ENCODE results near the gene KCNMB2. TPM values are rescaled to one million over a fixed set of nuclear protein-coding genes. Genes with fewer than 3 reads are reported as not detected.

The KCNMB2 gene
- total RNA-seq: 0.11 TPM in 1 of 2 replicates, not detected in the other

GRCh38 chr3:178536211-178537079 is at the start of gene KCNMB2:
Gene KCNMB2, plus strand, starts transcription at chr3:178536436.

